ENCODE results near the gene ZSWIM9.
"Not testable (repeated sequence)": the region's sequence is repeated elsewhere in the genome, so short reads cannot be mapped to it uniquely, and the experiment has no call there.

Gene ZSWIM9

GRCh38 chr19:48220784-48221183 lies 50.3 kb downstream of the ZSWIM9 start:
- not testable (repeated sequence) for DNase-seq

GRCh38 chr19:48221628-48222027 lies 51.1 kb downstream of the ZSWIM9 start:
- no peak for DNase-seq

DNA sequence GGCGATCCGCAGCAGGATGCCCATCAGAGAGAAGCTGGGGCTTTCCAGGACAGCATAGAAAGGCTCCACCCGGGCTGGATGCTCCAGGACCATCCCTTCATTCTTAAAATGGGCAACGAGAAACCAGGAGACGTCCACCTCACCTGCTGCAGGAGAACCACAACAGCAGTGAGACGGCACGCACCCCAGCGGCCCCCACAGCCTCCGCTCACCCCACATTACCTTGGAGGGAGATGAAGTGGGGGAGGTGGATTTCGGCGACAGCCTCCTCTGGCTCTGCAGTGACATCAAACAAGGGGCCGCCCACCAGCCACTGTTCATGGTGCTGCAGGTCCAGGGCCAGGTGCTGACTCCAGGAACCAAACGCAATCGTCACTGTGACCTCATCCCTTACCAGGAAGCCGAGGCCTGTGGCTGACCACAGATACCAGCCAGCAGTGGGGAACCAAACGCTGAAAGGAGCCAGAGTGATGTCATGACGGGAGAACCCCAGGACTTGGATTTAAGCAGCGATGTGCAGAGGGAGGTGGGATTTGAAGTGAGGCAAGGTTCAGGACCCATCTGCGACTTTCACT lies 60.2 kb downstream of the ZSWIM9 start:
- DNase-seq, result no peak

- DNase-seq, result no peak
These were observed 66.6 kb downstream of the ZSWIM9 start for GRCh38 chr19:48237057-48237456.

DNA sequence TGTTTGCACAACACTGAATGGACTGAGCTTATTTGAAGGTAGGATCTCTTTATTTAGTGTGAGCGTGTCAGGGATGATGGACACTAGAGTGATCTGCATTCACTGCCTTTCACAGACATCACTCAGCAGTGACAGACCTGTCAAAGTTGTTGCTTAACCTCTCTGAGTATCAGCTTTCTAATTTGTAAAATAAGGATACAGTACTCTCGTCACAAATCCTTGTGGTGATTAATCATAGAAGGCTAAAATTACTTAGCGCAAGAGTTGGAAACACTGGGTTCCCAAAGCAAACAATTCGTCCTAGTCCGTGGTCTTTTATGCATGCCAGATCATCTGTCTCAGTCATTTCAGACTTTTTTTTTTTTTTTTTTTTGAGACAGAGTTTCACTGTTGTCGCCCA lies 68.6 kb downstream of the ZSWIM9 start:
- no peak for DNase-seq

- no peak for DNase-seq
These were observed 69.2 kb downstream of the ZSWIM9 start for GRCh38 chr19:48239582-48240141.

DNA sequence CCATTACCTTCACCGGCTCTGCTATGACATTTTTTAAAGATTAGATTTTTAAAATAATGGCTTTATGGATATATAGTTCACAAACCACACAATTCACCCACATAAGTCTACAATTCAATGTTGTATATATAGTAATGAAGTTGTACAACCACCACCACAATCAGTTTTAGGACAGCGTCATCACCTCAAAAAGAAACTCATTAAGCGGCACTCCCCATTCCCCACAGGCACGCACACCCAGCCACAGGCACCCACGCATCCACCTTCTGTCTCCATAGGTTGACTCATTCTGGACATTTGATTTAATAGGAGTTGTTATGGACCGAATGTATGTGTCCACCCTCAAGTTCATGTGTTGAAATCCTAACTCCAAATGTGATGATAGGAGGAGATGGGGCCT lies 71.3 kb downstream of the ZSWIM9 start:
- not testable (repeated sequence) for DNase-seq

GRCh38 chr19:48244281-48244680 lies 73.8 kb downstream of the ZSWIM9 start:
- DNase-seq, result no peak

DNA sequence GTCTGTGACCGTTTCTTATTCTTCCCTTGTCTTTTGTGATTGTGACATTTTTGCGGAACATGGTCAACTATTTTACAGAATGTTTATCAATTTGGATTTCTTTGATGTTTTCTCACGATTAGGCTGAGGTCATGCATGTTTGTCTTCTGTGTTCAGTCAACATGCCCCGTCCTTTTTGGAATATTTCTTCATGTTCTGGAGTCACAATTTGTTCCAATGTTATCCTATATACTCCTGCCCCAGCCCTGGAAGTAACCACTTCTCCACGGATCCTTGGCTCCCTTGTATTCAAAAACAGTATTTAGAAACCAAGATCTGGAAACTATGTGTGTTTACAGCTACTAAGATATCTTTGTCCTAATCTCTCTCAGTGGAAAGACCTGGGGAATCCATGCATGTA lies 75.6 kb downstream of the ZSWIM9 start:
- DNase-seq, result no peak

DNA sequence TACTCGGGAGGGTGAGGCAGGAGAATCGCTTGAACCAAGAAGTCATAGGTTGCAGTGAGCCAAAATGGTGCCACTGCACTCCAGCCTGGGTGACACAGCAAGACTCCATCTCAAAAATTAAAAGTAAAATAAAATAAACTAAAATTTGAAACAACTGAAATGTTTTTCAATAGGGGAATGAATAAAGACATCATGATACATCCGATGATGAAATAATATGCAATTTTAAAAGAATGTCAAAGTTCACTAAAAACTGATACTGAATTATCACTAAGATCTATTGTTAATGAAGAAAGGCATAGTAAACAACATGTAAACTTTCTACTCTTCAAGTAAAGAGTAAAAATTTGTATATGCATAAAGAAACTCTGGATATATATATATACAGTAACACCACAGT lies 76.7 kb downstream of the ZSWIM9 start:
- no peak for DNase-seq

Data from right forelimb (tissue), 1 donor.